Mucosa of rectum (tissue), 2 donors: ENCODE measurements around the gene AFDN.

Experiments
- H3K27ac ChIP-seq, 2 donors: one replicate each; pipeline ENCODE4 v1.7.0; 2013; ENCODE audit warnings: inconsistent platforms in 2 of 2, low read depth in 2 of 2, low read length in 2 of 2
- H3K27me3 ChIP-seq, 2 donors: one replicate each; pipeline ENCODE4 v1.7.0; 2013; ENCODE audit warnings: low read length in 2 of 2; ENCODE audit not compliant: control insufficient read depth in 2 of 2, insufficient read depth in 2 of 2
- H3K36me3 ChIP-seq, 2 donors: one replicate each; pipeline ENCODE4 v1.7.0; 2013; ENCODE audit warnings: low read length in 2 of 2; ENCODE audit not compliant: control insufficient read depth in 2 of 2, insufficient read depth in 2 of 2
- H3K4me1 ChIP-seq, 2 donors: one replicate each; pipeline ENCODE4 v1.7.0; 2013; ENCODE audit warnings: low read length in 2 of 2, mild to moderate bottlenecking in 1 of 2; ENCODE audit not compliant: control insufficient read depth in 2 of 2, insufficient read depth in 2 of 2
- H3K4me3 ChIP-seq, 2 donors: one replicate each; pipeline ENCODE4 v1.7.0; 2013; ENCODE audit warnings: low read length in 2 of 2
- H3K9ac ChIP-seq, 2 donors: one replicate each; pipeline ENCODE4 v1.7.0; 2013; ENCODE audit warnings: low read length in 2 of 2, low read depth in 1 of 2, mild to moderate bottlenecking in 1 of 2
- H3K9me3 ChIP-seq, 2 donors: one replicate each; pipeline ENCODE4 v1.7.0; 2013; ENCODE audit warnings: low read length in 2 of 2; ENCODE audit not compliant: control insufficient read depth in 2 of 2
- donor health status: healthy.
- donor health status: Normal muscosa, but diverticular disease.

AFDN gene

GRCh38 chr6:167851370-167851952 is 24.8 kb downstream of the AFDN start:
- H3K4me3 ChIP-seq = no peak overlapping the region
- no peak overlapping the region for H3K9ac ChIP-seq
- H3K9me3 ChIP-seq = no peaks in the 10 kb centered on the region
- no peaks in the 10 kb centered on the region for H3K36me3 ChIP-seq
- no peak overlapping the region for H3K27ac ChIP-seq
- H3K4me1 ChIP-seq = no peaks in the 10 kb centered on the region
- H3K27me3 ChIP-seq = no peaks in the 10 kb centered on the region

DNA sequence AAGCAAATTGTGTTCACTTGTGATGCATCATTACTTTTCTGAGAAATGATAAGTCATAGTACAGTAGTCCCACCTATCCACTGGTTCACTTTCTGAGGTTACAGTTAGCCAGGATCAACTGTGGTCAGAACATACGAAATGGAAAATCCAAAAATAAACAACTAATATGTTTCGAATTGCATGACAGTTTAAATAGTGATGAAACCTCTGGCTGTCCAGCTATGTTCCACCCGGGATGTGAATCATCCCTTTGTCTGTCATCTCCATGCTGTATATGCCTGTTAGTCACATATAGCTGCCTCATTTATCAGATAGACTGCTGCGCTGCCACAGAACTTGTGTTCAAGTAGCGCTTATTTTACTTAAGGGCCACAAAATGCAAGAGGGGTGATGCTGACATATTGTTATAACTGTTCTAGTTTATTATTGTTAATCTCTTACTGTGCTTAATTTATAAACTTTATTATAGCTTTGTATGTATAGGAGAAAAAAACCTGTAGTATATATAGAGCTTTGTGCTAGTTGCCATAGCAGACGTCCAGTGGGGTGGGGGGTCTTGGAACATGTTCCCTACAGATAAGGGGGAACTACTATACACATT is 29.2 kb downstream of the AFDN start:
- H3K36me3 ChIP-seq = no peaks in the 10 kb centered on the region
- H3K27ac ChIP-seq = no peak overlapping the region
- peaks cover 6 to 10% of the 10 kb centered on the region in 2 donors for H3K4me1 ChIP-seq
- no peak overlapping the region for H3K9ac ChIP-seq
- H3K27me3 ChIP-seq = no peaks in the 10 kb centered on the region
- H3K9me3 ChIP-seq = no peaks in the 10 kb centered on the region
- no peak overlapping the region for H3K4me3 ChIP-seq

DNA sequence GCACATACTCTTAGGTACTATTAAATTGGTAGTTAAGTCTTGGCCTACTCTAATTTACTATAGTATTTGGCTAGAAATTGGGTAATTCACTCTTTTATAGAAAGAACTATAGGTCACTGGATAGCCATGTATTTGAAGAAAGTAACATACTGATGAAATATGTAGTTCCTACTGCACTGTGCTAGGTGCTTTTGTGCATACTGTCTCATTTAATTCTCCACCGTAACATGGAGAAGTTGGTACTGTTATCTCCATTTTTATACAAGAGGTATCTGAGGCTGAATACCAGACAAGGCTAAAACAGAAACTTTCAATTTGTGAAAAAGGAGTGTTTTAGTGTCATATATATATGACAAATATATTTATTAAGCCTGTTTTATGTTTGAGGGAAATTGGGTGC is 29.8 kb downstream of the AFDN start:
- Histone ChIP-seq H3K36me3 (no peaks in the 10 kb centered on the region), H3K27ac (no peak overlapping the region), H3K9me3 (no peaks in the 10 kb centered on the region), H3K9ac (no peak overlapping the region), H3K4me1 (peaks cover 6 to 10% of the 10 kb centered on the region in 2 donors), H3K4me3 (no peak overlapping the region), H3K27me3 (no peaks in the 10 kb centered on the region)

DNA sequence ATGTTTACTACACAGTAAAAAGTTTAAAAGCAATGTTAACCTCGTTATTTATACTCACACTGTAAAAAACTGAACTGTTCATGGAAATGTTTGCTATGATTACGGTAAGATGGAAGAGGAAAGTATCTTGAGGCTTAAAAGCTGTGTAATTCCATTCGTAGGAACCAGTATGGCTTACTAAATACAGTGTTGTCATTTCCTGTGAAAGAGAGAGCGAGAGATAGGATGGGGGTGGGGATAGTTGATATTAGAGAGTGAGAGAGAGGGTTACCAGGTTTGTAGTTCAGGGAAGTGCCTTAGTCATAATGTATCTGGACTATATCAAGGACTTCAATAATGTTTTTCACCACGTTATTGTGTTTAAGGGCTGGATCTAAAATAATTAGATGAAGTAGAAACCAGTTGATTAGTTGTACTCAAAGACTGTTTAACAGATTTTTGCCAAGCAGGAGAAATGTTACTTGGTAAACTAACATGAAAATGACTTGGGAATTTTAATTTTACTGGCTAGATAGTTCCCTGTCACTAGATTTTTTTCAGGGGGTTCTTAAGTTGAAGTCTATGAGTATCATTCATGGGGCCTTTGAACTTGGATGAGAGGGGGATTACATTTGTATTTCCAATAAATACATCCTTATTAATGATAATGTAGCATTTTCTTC is 30.4 kb downstream of the AFDN start:
- no peaks in the 10 kb centered on the region for H3K27me3 ChIP-seq
- H3K4me1 ChIP-seq = peaks cover 6 to 10% of the 10 kb centered on the region in 2 donors
- no peak overlapping the region for H3K4me3 ChIP-seq
- no peaks in the 10 kb centered on the region for H3K9me3 ChIP-seq
- no peak overlapping the region for H3K9ac ChIP-seq
- no peaks in the 10 kb centered on the region for H3K36me3 ChIP-seq
- H3K27ac ChIP-seq = no peak overlapping the region

DNA sequence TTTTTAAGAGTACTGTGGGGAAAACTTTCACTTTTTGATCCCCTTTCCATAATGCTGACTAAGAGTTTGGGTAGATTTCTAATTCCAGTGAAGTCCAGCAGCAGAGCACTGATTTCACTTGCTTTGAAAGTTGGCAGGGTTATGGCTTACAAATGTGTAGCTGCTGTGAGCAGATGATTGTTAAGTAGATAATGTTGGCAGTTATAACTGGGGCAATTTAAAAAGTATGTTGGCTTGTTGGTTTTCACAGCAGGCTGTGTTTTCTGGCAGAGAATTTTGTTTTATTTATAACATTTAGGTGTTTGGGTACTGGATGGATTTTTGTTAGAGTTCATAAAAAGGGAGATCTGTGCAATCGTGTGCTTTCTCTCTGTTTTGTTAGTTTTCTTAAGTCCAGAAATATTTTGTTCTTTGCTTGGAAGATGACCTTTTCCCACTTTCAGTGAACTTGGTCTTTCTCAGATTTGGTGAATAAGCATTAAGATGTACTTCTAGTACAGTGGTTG is 31.4 kb downstream of the AFDN start:
- no peaks in the 10 kb centered on the region for H3K9me3 ChIP-seq
- H3K4me1 ChIP-seq = peaks cover 6 to 10% of the 10 kb centered on the region in 2 donors
- H3K9ac ChIP-seq = no peak overlapping the region
- H3K4me3 ChIP-seq = no peak overlapping the region
- H3K36me3 ChIP-seq = no peaks in the 10 kb centered on the region
- H3K27me3 ChIP-seq = no peaks in the 10 kb centered on the region
- H3K27ac ChIP-seq = no peak overlapping the region

DNA sequence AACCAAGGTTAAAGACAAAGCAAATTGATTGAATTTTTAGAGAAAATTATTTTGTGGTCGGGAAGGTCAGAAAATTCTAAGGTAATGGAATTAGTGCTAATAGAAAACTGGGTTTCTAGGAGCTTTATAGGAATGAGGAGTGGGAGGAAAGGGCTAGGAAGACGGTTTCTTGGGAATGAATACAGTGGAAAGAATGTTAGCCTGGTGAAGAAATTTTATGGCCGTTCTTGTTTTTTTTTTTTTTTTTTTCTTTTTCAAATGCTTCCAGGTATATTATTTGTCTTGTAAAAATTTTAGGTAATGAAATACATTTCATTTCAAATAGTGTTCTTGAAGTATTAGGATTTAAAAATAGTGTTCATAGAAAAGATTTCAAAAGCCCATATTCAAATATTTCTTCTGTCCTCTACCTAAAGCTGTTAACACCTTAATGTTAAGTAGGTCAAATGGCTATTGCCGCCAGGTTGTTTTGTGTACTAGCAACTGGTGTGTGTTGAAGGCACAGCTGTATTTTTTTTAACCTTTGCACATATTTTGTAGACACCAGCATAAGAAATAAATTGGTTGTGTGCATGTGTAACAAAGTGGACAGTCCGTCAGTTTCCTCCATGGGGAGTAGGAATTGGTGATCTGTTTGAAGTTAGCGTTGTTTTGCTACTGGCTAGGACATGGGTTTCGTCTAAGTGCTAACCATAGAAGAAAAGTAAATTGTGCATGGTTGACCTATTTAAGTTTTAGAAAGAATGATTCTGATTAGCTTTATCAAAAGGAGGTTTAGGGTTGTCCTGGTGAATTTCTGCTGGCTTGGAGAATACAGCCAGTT is 32.3 kb downstream of the AFDN start:
- no peaks in the 10 kb centered on the region for H3K27me3 ChIP-seq
- H3K27ac ChIP-seq = no peak overlapping the region
- no peaks in the 10 kb centered on the region for H3K9me3 ChIP-seq
- no peaks in the 10 kb centered on the region for H3K36me3 ChIP-seq
- no peak overlapping the region for H3K9ac ChIP-seq
- peaks cover 6 to 10% of the 10 kb centered on the region in 2 donors for H3K4me1 ChIP-seq
- no peak overlapping the region for H3K4me3 ChIP-seq

DNA sequence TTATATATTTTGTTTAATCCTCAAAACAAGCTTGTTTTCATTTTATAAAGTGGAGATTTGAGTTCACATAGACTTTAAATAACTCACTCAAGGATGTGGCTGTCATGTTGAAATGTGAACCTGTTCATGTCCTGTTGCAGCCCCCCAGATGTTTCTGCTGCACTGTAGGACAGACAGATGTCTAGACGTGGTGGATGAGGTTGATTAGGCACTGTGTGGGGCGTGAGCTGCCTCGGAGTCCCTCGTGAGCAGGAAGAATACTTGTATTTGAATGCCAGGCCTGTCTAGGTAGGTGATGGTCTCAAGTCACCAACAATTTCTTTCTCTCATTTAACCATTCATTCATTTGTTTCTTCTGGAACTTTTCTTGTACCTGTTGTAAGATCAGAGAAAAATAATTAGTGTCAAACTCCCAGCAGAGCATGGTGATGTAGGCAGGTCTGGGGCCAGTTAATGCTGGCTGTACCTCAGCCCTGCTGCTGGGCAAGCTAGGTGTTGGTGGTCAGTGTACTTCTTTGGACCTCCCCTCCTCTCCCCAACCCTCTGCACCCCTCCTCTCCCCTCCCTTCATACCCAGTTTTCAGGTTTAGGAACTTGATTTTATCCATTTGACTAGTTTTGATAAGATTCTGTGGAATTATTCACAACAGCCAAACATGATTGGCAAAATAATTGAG is 34.0 kb downstream of the AFDN start:
- H3K4me3 ChIP-seq = no peak overlapping the region
- H3K4me1 ChIP-seq = peaks cover 6 to 10% of the 10 kb centered on the region in 2 donors

DNA sequence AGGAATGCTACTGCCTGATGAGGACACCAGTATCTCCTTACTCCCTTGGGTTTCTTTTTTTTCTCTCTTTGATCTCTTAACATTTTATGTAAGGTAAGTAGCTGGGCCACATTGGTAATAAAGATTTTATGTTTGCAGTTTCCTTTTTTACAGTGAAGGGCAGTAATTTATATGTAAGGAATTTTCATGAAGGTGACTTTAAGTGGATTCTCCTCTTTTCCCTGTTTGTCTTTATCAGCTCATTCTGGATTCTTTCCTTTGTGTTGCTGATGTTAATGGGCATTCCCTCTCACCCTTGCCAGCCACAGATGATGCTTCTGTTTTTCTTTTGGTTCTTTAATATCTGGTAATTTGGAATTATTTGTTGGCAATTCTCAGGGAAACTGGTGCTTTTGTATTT is 34.7 kb downstream of the AFDN start:
- Histone ChIP-seq H3K36me3 (peaks cover 0 to 2% of the 10 kb centered on the region in 2 donors), H3K9me3 (no peaks in the 10 kb centered on the region), H3K27ac (no peak overlapping the region), H3K27me3 (no peaks in the 10 kb centered on the region), H3K4me3 (no peak overlapping the region), H3K4me1 (peaks cover 6 to 10% of the 10 kb centered on the region in 2 donors), H3K9ac (no peak overlapping the region)

More for the DNA sequence above, 34.0 kb downstream of the AFDN start:
- no peak overlapping the region for H3K27ac ChIP-seq
- no peaks in the 10 kb centered on the region for H3K36me3 ChIP-seq
- H3K27me3 ChIP-seq = no peaks in the 10 kb centered on the region
- no peak overlapping the region for H3K9ac ChIP-seq
- no peaks in the 10 kb centered on the region for H3K9me3 ChIP-seq

DNA sequence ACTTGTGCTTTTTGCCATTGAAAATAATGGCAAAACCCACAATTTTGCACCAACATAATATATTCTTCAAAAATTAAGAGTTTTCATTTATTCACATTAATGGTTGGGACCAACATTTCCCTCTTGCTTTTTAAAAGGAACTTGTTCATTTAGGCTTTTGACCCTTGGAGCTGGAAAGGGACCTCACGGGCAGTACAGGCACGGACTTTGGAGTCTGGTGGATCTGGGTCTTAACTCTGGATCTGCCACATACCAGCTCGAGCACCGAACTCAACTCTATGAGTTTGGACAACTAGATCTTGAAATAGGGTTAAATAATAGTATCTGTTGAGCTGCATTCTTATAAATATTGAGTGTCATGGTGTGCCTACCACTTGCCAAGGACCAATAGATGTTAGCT is 37.2 kb downstream of the AFDN start:
- H3K27ac ChIP-seq = no peak overlapping the region
- H3K9ac ChIP-seq = no peak overlapping the region
- H3K27me3 ChIP-seq = no peaks in the 10 kb centered on the region
- H3K4me3 ChIP-seq = no peak overlapping the region
- H3K36me3 ChIP-seq = peaks cover 9 to 10% of the 10 kb centered on the region in 2 donors
- H3K4me1 ChIP-seq = peaks cover 0 to 3% of the 10 kb centered on the region in 2 donors
- no peaks in the 10 kb centered on the region for H3K9me3 ChIP-seq
